ENCODE results near the gene ADAMTS1.

The ADAMTS1 gene

GRCh38 chr21:26826801-26827200 is 18.4 kb downstream of the ADAMTS1 start:
- no peak for DNase-seq (ENCODE audit: low read depth)
- TF ChIP-seq MYC (IDR thresholded peaks at IDR 0.05; ENCODE audit: low read depth, low read length) (no peak), MAX (IDR thresholded peaks at IDR 0.05; ENCODE audit: low read depth, low read length) (no peak), CTCF (IDR thresholded peaks at IDR 0.05; ENCODE audit: low read depth, low read length) (no peak), POLR2A (IDR thresholded peaks at IDR 0.05; ENCODE audit: extremely low read depth, insufficient read length) (no peak)
- no peak overlapping the region for H3K4me3 ChIP-seq (ENCODE audit: low read depth, low read length)

GRCh38 chr21:26820509-26820908 is 24.7 kb downstream of the ADAMTS1 start:
- TF ChIP-seq CTCF (IDR thresholded peaks at IDR 0.05; ENCODE audit: low read depth, low read length) (no peak), MAX (IDR thresholded peaks at IDR 0.05; ENCODE audit: low read depth, low read length) (no peak), MYC (IDR thresholded peaks at IDR 0.05; ENCODE audit: low read depth, low read length) (no peak), POLR2A (IDR thresholded peaks at IDR 0.05; ENCODE audit: extremely low read depth, insufficient read length) (no peak)
- DNase-seq (ENCODE audit: low read depth): no peak
- no peak overlapping the region for H3K4me3 ChIP-seq (ENCODE audit: low read depth, low read length)

GRCh38 chr21:26819740-26820324 is 25.4 kb downstream of the ADAMTS1 start:
- DNase-seq (ENCODE audit: low read depth): no peak
- no peak overlapping the region for H3K4me3 ChIP-seq (ENCODE audit: low read depth, low read length)
- no peak for TF ChIP-seq MAX (IDR thresholded peaks at IDR 0.05; ENCODE audit: low read depth, low read length)

GRCh38 chr21:26818906-26819305 is 26.3 kb downstream of the ADAMTS1 start:
- no peak for DNase-seq (ENCODE audit: low read depth)
- TF ChIP-seq CTCF (IDR thresholded peaks at IDR 0.05; ENCODE audit: low read depth, low read length) (no peak), POLR2A (IDR thresholded peaks at IDR 0.05; ENCODE audit: extremely low read depth, insufficient read length) (no peak), MYC (IDR thresholded peaks at IDR 0.05; ENCODE audit: low read depth, low read length) (no peak), MAX (IDR thresholded peaks at IDR 0.05; ENCODE audit: low read depth, low read length) (no peak)
- H3K4me3 ChIP-seq (ENCODE audit: low read depth, low read length): no peak overlapping the region

GRCh38 chr21:26815197-26815596 is 30.0 kb downstream of the ADAMTS1 start:
- DNase-seq (ENCODE audit: low read depth): no peak
- TF ChIP-seq MAX (IDR thresholded peaks at IDR 0.05; ENCODE audit: low read depth, low read length) (no peak), POLR2A (IDR thresholded peaks at IDR 0.05; ENCODE audit: extremely low read depth, insufficient read length) (no peak), CTCF (IDR thresholded peaks at IDR 0.05; ENCODE audit: low read depth, low read length) (no peak), MYC (IDR thresholded peaks at IDR 0.05; ENCODE audit: low read depth, low read length) (no peak)
- H3K4me3 ChIP-seq (ENCODE audit: low read depth, low read length): no peak overlapping the region

- no peak for TF ChIP-seq POLR2A (IDR thresholded peaks at IDR 0.05; ENCODE audit: extremely low read depth, insufficient read length)
- no peak for TF ChIP-seq CTCF (IDR thresholded peaks at IDR 0.05; ENCODE audit: low read depth, low read length)
- no peak for TF ChIP-seq MYC (IDR thresholded peaks at IDR 0.05; ENCODE audit: low read depth, low read length)
- TF ChIP-seq MAX (IDR thresholded peaks at IDR 0.05; ENCODE audit: low read depth, low read length): no peak
- no peak overlapping the region for H3K4me3 ChIP-seq (ENCODE audit: low read depth, low read length)
- DNase-seq (ENCODE audit: low read depth): no peak
These were observed 30.8 kb downstream of the ADAMTS1 start for GRCh38 chr21:26814386-26814785.
